Esophagus muscularis mucosa (tissue), 3 donors: ENCODE measurements around the gene IFNGR2.

ENCODE experiments used
- CTCF ChIP-seq, 3 experiments: fragments of 200-600 bp in 2 of 3; fragments of 450-650 bp in 1 of 3; sonication (generic) in 2 of 3; IDR thresholded peaks; one replicate each; pipeline ENCODE4 v1.5.1; 2017 to 2019; ENCODE audit warnings: antibody characterized with exemption in 3 of 3, mild to moderate bottlenecking in 2 of 3, moderate library complexity in 1 of 3
- EP300 ChIP-seq: sonication (generic); formaldehyde crosslinking; IDR thresholded peaks from one replicate; pipeline ENCODE4 v1.6.1; 2017; ENCODE audit warnings: antibody characterized with exemption

- TF ChIP-seq CTCF (IDR thresholded peaks at IDR 0.05), result no peak
- TF ChIP-seq EP300, result no peak
Observed at GRCh38 chr21:33478182-33478581, 75.0 kb downstream of the IFNGR2 start.
